T47D (cell line): ENCODE data around the gene TIMM10B.

Experiments used
- DNase-seq, 2 experiments: peaks; one replicate each; pipeline versions ENCODE4 v3.0.0 to v3.0.0-alpha.2; 2011 to 2012; ENCODE audit warnings: low read depth in 1 of 2, low spot score in 1 of 2
- JUND ChIP-seq: IDR thresholded peaks from 2 replicates; pipeline ENCODE4 v1.6.1; 2012; ENCODE audit warnings: low read depth
- in situ Hi-C: cut with HindIII; loops from 2 replicates; pipeline ENCODE4 v1.10.0; 2016; ENCODE audit warnings: low sequenced_read_pairs, low pct_unique_long_range_greater_than_20kb

The TIMM10B gene

DNA sequence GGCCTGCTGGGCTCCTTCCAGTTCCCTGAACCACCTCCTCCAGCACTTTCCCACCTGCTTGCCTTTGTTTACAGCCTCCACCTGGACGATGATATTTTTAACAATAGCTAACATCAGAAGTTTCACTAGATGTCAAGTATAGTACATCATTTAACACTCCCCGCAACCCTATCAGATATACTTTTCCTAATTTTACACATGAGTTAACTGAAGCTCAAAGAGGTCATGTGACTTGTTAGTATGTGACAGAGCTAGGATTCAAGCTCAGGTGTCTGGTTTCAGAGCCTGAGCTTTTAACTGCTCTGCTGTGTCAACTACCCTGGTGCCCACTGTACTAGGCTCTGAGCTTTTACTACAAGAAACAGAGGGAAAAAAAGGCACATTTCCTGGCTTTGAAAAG, 26.2 kb upstream of the TIMM10B start:
- DNase-seq: no peak
- TF ChIP-seq JUND: no peak
- in situ Hi-C loops: no loop called here

DNA sequence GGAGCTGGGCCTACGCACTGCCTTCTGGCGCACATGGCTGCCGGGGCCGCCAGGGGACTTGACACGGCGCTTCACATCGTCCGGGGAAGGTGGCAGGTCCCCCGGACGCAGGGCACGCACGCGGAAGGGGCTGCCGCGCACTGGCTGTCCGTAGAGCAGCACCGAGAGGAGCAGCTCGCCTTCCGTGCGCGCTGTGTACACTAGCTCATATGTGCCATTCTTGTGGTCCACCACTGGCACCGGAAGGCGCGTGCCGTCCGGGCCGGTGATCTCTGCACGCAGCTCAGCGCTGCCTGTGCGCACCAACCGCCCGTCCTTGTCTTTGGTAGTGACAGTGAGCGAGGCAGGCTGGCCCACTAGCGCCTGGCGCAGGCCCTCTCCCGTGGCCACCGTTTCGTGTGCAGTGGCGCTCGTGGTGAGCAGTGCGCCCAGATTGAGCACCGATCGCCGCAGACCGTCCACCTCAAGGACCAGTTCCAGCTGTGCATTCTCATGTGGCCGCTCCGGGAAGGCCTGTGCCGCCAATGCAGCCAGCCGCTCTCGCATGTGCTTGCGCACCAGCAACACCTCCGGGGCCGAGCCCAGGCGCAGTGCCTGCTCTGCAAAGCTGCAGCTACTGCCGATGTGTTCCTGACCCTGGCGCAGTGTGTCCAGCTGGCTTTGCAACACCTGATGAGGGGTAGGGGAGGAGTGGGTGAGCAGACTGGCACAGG, 24.8 kb upstream of the TIMM10B start:
- TF ChIP-seq JUND: no peak
- in situ Hi-C loops: no loop called here
- DNase-seq: no peak

DNA sequence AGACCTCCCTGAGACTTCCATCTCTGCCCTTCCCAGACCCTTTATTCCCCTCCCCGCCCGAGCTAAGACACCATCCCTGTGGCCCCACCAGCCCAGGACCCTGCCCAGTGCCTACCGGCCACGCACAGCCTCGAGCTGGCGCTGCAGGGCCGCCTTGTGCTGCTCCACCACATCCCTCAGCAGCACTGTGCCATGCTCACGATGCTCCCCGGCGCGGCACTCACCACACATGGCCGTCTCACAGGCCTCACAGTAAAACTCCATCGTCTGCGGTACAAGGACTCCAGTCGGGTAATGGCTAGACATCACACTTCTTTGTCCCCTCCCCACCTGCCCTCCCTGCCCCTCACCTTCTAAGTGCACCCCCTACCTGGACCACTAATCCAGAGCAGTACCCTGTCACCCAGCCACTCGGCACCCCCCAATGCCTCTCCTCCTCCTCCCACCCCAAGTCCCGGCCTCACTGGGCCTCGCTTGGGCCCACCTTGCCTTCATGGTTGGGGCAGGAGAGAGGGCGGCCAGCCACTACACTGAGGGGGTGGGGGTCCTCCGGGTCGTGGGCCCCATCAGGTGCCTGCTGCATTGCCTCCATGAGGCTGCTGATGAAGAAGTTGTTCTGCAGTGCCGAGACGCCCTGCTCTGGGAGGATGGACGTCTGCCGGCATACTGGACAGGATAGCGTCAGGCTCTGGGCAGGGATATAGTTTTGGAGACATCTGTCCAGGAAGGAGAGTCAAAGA, 23.6 kb upstream of the TIMM10B start:
- DNase-seq: no peak
- in situ Hi-C loops: no loop called here
- no peak for TF ChIP-seq JUND

DNA sequence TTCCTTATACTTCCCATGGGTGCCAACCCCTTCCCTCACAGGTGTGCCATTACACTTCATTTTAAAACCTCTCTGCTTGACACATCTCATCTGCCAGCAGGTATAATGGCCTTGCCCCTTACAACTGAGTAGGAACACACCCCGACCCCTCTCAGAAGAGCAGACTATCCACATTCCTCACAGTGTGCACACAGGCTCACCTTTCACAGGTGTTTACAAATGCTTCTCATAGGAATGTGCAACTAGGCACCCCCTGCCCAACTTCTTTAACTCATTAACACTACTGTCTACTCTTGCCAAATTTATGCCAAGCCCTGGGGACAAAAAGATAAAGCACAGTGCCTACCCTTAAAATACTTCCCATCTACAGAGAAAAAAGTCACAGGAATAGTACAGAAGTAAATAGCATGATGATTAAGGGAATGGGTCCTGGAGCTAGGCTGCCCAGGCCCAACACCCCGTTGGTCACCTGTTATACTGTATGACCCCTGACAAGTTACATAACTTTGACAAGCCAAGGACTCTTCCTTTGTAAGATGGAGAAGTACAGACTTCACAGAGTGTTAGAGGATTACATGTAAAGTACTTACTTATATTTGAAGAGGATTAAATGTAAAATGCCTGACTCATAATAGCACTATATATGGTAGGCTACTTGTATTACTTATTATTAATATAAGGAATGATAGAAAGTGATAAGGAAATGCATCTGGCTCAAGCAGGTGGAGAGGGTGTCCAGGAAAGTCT, 22.8 kb upstream of the TIMM10B start:
- TF ChIP-seq JUND: no peak
- in situ Hi-C loops: no loop called here
- peak in 1 of 2 experiments; percentile 15 for DNase-seq

DNA sequence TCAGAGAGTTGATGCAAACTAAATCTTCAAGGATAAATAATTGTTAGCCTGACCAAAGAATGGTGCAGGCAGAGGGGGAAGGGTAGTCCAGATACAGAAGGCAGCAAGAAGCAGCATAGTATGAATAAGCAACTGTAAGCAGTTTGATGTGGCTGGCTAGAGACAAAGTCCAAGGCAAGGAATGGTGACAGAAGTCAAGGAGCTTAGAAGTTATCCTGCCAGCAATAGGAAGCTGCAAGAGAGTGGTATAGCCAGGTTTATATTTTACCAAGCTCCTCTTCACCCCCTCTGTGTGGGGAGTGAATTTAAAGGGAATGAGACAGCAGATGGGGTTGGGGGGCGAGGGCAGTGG, 22.2 kb upstream of the TIMM10B start:
- in situ Hi-C loops: no loop called here
- no peak for DNase-seq
- TF ChIP-seq JUND: no peak

DNA sequence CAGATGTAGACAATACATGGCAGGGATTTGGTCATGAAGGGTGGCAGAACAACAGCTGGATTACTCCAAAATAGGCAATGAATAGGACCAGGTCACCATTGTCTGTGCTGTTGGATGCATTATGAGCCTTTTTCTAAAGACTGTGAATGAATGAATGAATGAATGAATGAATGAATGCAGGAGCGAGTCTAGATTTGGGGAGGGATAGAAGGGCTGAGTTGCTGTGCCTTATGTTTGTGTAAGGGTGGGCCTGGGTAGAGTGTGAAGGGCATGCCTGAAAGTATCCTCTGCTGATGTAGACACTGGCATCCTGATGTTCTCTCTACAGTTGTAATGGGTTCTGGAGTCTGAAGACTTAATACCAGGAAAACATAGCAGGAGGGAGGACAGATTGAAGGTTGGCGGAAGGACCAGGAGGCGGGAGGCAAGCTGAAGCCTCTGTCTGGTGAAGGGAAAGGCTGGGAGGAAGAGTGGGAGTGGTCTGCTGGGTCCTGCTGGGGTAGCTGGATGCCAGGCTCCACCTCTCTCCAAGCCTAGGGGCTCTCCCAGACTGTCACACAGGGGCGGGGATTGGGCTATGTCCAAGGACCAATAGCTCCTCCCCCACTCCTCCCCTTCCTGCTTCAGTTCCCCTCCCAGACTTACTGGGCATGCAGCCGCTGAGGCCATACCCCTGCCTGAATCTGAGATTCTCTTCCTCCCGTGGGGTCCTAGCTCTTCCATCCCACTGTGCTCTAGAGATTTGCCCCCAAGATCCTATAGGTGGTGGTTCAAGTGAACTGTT, 12.4 kb upstream of the TIMM10B start:
- DNase-seq: peak; percentile 83 to 94
- TF ChIP-seq JUND: no peak
- in situ Hi-C loops: no loop called here

DNA sequence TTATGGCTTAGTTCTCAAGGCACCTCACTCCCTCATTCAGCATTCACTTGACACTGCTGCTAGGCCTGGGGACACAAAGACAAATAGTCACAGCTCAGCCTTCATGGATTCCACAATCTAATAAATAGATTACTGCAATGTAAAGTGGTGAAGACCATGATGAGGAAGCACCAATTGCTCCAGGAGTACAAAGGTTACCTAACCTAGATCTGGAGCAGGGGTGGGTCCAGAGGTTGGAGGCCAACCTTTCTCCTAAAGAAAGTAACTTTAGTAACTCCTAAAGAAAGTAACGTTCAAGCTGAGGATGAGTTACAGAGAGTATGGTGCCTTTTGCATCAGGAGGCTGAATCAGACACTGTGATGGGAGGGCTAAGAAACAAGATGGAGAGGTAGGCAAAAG, 11.7 kb upstream of the TIMM10B start:
- no peak for TF ChIP-seq JUND
- no peak for DNase-seq
- in situ Hi-C loops: no loop called here

DNA sequence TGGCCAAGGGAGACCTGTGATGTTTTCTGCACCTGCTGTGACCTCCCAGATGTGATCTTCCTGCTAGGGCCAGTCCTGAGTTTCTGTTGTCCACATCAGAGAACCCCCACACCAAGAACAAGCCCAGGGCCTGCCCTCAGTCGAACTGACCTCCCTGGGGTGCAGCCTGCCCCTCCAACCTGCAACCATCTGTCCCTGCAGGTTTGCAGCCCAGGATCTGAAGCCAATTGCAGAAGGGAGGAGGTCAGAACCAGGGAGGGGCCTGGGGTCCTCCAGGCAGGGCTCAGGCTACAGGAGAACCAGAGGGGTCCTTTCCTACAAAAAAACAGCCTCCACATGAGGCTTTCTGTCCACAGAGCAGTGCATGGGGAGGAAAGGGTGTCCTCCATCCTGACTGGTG, 8.4 kb upstream of the TIMM10B start:
- in situ Hi-C loops: no loop called here
- no peak for TF ChIP-seq JUND

DNA sequence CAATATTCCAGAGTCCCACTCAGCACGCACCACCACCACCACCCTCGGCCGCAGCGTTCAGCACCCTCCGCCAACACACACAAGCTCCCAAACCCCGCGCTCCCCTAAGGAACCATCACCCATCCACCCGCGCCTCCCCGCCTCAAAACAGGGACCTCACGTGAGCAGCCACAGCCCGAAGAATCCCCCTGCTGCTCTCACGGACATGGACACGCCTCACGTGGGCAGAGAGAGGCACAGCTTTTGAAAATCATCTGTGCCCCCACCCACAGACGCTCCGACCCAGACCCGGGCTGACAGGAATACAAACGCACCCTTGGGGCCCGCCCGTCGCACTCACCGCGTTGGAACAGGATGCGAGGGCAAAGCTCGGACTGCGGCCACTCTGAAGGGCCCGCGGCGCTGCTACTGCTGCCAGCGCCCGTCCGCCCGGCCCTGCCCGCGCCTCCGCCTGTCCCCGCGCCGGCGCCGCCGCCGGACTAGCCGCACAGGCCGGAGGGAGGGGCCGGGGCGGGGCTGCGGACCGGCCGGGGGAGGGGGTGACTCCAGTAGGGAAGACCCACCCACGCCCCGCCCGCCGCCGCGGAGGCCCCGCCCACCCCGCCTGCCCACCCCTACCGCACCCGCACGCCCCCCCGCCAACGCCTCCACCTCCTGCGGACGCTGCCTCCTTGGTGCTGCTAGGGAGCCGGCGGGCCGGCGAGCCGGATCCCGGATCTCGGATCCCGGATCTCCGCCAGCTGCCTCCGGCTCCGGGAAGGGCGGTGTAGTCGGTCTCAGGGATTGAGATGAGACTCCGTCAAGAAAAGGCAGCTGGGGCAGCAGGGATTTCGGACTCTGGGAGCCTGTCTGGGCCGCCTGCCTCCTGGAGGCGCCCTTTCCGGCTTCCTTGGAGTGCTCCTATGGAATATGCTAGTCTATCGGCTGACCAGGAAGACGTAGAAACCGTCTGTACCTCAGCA, 7.6 kb upstream of the TIMM10B start, which contains the start of gene TRIM3:
Gene TRIM3 (minus strand): TSS at position 491 of the 962 bp plus-strand sequence. CDS start 8,246 bp downstream, outside the sequence.
- DNase-seq: peak; percentile 84 to 95
- no peak for TF ChIP-seq JUND
- in situ Hi-C loops: no loop called here

More for the DNA sequence above, 8.4 kb upstream of the TIMM10B start:
- DNase-seq: no peak

DNA sequence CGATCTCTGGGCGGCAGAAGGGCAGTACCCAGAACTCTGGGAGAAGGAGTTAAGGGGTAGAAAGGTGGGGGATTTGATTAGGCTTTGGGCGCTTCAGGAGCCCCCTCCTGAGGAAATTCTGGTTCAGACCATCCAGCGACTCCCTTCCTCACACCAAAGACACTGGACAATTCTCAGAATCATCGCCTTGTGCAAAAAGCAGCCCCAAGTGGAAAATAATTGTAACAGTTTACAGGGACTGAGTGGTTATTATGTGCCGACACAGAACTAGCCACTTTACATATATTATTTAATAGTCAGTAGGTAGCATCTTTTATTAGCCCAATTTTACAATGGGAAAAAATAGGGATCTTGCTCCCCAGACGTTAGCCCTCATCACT, 6.9 kb upstream of the TIMM10B start:
- TF ChIP-seq JUND: no peak
- DNase-seq: no peak
- in situ Hi-C loops: no loop called here

DNA sequence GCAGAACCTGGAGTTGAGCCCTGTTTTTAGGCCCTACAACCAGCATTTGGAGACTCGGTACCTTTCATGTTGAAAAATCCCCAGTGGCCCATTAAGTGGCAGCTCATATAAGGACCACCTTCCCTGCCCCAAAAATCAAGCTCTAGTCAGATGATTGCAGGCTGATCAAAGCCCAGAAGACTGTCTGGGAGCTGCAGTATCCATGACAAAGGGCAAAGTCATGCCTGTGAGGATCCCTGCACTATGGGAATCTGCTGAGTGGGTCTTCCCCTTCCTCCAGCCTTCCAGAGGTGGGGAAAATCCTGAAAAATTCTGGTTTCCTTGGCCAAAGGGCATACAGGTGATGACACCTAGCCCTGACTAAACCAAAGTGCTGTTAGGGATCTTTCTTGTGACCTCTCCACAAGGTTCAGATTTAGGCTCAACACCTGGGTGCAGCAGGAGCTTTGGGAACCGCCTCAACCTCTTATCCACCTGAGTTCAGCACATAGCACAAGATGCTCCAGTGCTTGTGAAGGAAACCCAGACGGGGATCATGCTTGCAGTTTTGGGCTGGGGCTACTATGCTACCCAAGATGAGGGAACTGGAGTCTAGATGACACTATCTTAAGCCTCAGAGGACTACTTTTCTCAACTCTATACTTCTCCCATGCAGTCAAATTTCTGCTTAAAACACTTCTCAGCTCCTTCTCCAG, 6.3 kb upstream of the TIMM10B start:
- no peak for TF ChIP-seq JUND
- in situ Hi-C loops: no loop called here
- DNase-seq: peak in 1 of 2 experiments; percentile 10
